Measurements from ENCODE around the gene LRRC74A. TPM values are rescaled to one million over a fixed set of nuclear protein-coding genes. Genes with fewer than 3 reads are reported as not detected.

Gene LRRC74A
- total and polyA plus RNA-seq, 2 experiments from 2014 or later = not detected

- TF ChIP-seq REST (IDR thresholded peaks at IDR 0.05; ENCODE audit: unreplicated experiment) = no peak
- no peak for TF ChIP-seq CREB1 (CRISPR knock-in tag; IDR thresholded peaks at IDR 0.05; ENCODE audit: low read depth)
- TF ChIP-seq POLR2AphosphoS5 (IDR thresholded peaks at IDR 0.05; ENCODE audit: low read depth) = no peak
- no peak for TF ChIP-seq STAT1 (IDR thresholded peaks at IDR 0.05; ENCODE audit: unreplicated experiment)
- TF ChIP-seq CTCF (conservative IDR thresholded peaks at IDR 0.05; ENCODE audit: low read depth in 2 of 2) = no peak
Observed at GRCh38 chr14:76793324-76793723, 32.9 kb upstream of the LRRC74A start (continued).

GRCh38 chr14:76793956-76794355 lies 32.3 kb upstream of the LRRC74A start:
- no peaks in the 10 kb centered on the region for H3K9me2 ChIP-seq (ENCODE audit: insufficient read depth)
- no peak for ATAC-seq
- no peak overlapping the region for H3K27ac ChIP-seq (ENCODE audit: low read depth)
- Mint-ChIP-seq H3K27me3 (ENCODE audit: insufficient read depth, low read depth, poor library complexity) (peaks cover 8% of the 10 kb centered on the region), H3K36me3 (ENCODE audit: low read depth) (peaks cover 48% of the 10 kb centered on the region), H3K27ac (no peak overlapping the region), H3K4me3 (no peak overlapping the region), H3K4me1 (no peaks in the 10 kb centered on the region), H3K9me3 (no peaks in the 10 kb centered on the region)
- no peaks in the 10 kb centered on the region for H3K4me1 ChIP-seq (ENCODE audit: insufficient read depth)
- no peaks in the 10 kb centered on the region for H3F3A ChIP-seq (replicated peaks; ENCODE audit: low read depth)
- H3K4me3 ChIP-seq = no peak overlapping the region
- H3K79me2 ChIP-seq (replicated peaks; ENCODE audit: insufficient read depth) = no peaks in the 10 kb centered on the region
- DNase-seq (ENCODE audit: low spot score) = no peak
- H3K27me3 ChIP-seq (ENCODE audit: insufficient read depth) = no peaks in the 10 kb centered on the region
- H3K4me2 ChIP-seq = no peak overlapping the region
- peaks cover 3% of the 10 kb centered on the region; the same call in 1 of the 2 replicates for H4K20me1 ChIP-seq (replicated peaks; ENCODE audit: insufficient read depth)
- H3K36me3 ChIP-seq (ENCODE audit: insufficient read depth) = peaks cover 16% of the 10 kb centered on the region
- H2AFZ ChIP-seq = no peak overlapping the region
- TF ChIP-seq JUNB (IDR thresholded peaks at IDR 0.05; ENCODE audit: unreplicated experiment) (no peak), ZNF462 (CRISPR knock-in tag; IDR thresholded peaks at IDR 0.05) (no peak), ZNF114 (CRISPR knock-in tag; IDR thresholded peaks at IDR 0.05) (no peak), REST (IDR thresholded peaks at IDR 0.05; ENCODE audit: unreplicated experiment) (no peak), CREB1 (CRISPR knock-in tag; IDR thresholded peaks at IDR 0.05; ENCODE audit: low read depth) (no peak), STAT1 (IDR thresholded peaks at IDR 0.05; ENCODE audit: unreplicated experiment) (no peak)
